CD4-positive, alpha-beta T cell (primary cell): ENCODE data around the gene CDC42BPG. TPM values are rescaled to one million over a fixed set of nuclear protein-coding genes. Genes with fewer than 3 reads are reported as not detected.

Source experiments
- ATAC-seq: fragments of 200-7000 bp; cut with Tn5 transposase; one replicate; pipeline ENCODE4 v1.10.0; 2022; ENCODE audit warnings: mild to moderate bottlenecking; ENCODE audit not compliant: poor library complexity
- CTCF ChIA-PET: fragments of 350-600 bp; sonication (Branson Sonifier 250); formaldehyde crosslinking; loops from one replicate; lab custom pipeline; 2021; ENCODE audit warnings: antibody characterized with exemption, inconsistent platforms; lab: Charles Lee
- POLR2A ChIA-PET: fragments of 350-600 bp; sonication (Branson Sonifier 250); formaldehyde crosslinking; loops from one replicate; lab custom pipeline; 2021; ENCODE audit warnings: antibody characterized with exemption, inconsistent platforms; lab: Charles Lee
- DNase-seq, 14 experiments: peaks; one replicate each; pipeline ENCODE4 v3.0.0-alpha.2; 2013 to 2020; ENCODE audit warnings: mixed read lengths in 2 of 14
- H3K27ac ChIP-seq, 2 donors: one replicate each; pipeline versions ENCODE4 v1.5.1 to v1.7.0; 2013; ENCODE audit warnings: low read length in 2 of 2, low read depth in 1 of 2, mild to moderate bottlenecking in 1 of 2
- H3K27me3 ChIP-seq, 2 experiments: 1 replicate in 1 of 2; 2 replicates in 1 of 2; pipeline versions ENCODE4 v1.6.1 to v1.7.0; 2013; ENCODE audit warnings: low read length in 2 of 2, control low read depth in 1 of 2, mild to moderate bottlenecking in 1 of 2, moderate library complexity in 1 of 2; ENCODE audit not compliant: insufficient read depth in 2 of 2, control insufficient read depth in 1 of 2
- H3K36me3 ChIP-seq: one replicate; pipeline ENCODE4 v1.6.1; 2013; ENCODE audit warnings: low read length, control low read depth; ENCODE audit not compliant: insufficient read depth
- H3K4me1 ChIP-seq: one replicate; pipeline ENCODE4 v1.6.1; 2013; ENCODE audit warnings: low read length, control low read depth; ENCODE audit not compliant: insufficient read depth
- H3K4me3 ChIP-seq: one replicate; pipeline ENCODE4 v1.5.1; 2013; ENCODE audit warnings: mild to moderate bottlenecking, low read length, moderate library complexity
- H3K9me3 ChIP-seq, 2 experiments: 1 replicate in 1 of 2; 2 replicates in 1 of 2; pipeline versions ENCODE4 v1.6.1 to v1.7.0; 2013; ENCODE audit warnings: low read length in 2 of 2, mild to moderate bottlenecking in 2 of 2, control low read depth in 1 of 2, moderate library complexity in 1 of 2; ENCODE audit not compliant: control insufficient read depth in 1 of 2, insufficient read depth in 1 of 2
- H3K27ac Mint-ChIP-seq: one replicate; pipeline ENCODE4 v1.8.0; 2020; ENCODE audit warnings: mixed read lengths
- H3K27me3 Mint-ChIP-seq: one replicate; pipeline ENCODE4 v1.8.0; 2021; ENCODE audit warnings: mixed read lengths
- H3K36me3 Mint-ChIP-seq: one replicate; pipeline ENCODE4 v1.8.0; 2021; ENCODE audit warnings: low read depth, mixed read lengths
- H3K4me1 Mint-ChIP-seq: one replicate; pipeline ENCODE4 v1.8.0; 2021; ENCODE audit warnings: low read depth, mixed read lengths
- H3K4me3 Mint-ChIP-seq: one replicate; pipeline ENCODE4 v1.8.0; 2020; ENCODE audit warnings: mild to moderate bottlenecking, mixed read lengths
- H3K9me3 Mint-ChIP-seq: one replicate; pipeline ENCODE4 v1.8.0; 2020; ENCODE audit warnings: mixed read lengths
- CTCF ChIP-seq: fragments of 200-600 bp; IDR thresholded peaks from one replicate; pipeline ENCODE4 v1.8.0; 2022; ENCODE audit warnings: antibody characterized with exemption, mild to moderate bottlenecking
- intact Hi-C, 2 experiments: fragments of 100-400 bp; cut with DNase I in 1 of 2; cut with micrococcal nuclease in 1 of 2; formaldehyde crosslinking; loops; one replicate each; pipeline versions ENCODE4 v1.15.1 to v1.9.0; 2023 to 2025; cut with DNase I, micrococcal nuclease
- total RNA-seq, 174 experiments: library from RNA in 2 of 174; stranded (reverse) in 2 of 174; gene quantifications; one replicate each; pipeline ENCODE4 v1.2.3 and lab custom pipeline; 2021 to 2026

The CDC42BPG gene
- total RNA-seq, 2 experiments from 2014 or later, result 6.9 to 9.7 TPM

GRCh38 chr11:64884019-64884418 is 39.6 kb upstream of the CDC42BPG start:
- peaks cover 52% of the 10 kb centered on the region for H3K4me1 Mint-ChIP-seq
- intact Hi-C loops, result no loop called here
- peaks cover 63% of the 10 kb centered on the region for H3K4me1 ChIP-seq
- ChIA-PET POLR2A (interaction anchor here (0.6 to 17.7 kb wide), 2 partner anchors 10 to 27 kb away, joined by 3 to 767 read pairs; partner anchors contain the start of gene CDC42BPG), CTCF (no interaction called here)
- TF ChIP-seq CTCF, result no peak
- DNase-seq (no peak), ATAC-seq (no peak)
- no peak overlapping the region for H3K4me3 Mint-ChIP-seq
- no peaks in the 10 kb centered on the region for H3K9me3 ChIP-seq
- no peak overlapping the region for H3K4me3 ChIP-seq
- no peaks in the 10 kb centered on the region for H3K27me3 ChIP-seq
- peaks cover 2% of the 10 kb centered on the region for H3K36me3 Mint-ChIP-seq
- H3K27me3 Mint-ChIP-seq, result no peaks in the 10 kb centered on the region
- no peaks in the 10 kb centered on the region for H3K9me3 Mint-ChIP-seq
- H3K36me3 ChIP-seq, result no peaks in the 10 kb centered on the region
- H3K27ac ChIP-seq, result peak overlapping the region in 1 of 2 donors; percentile 7
- H3K27ac Mint-ChIP-seq, result peak overlapping the region; percentile 32

GRCh38 chr11:64883575-64883974 is 39.1 kb upstream of the CDC42BPG start:
- no peaks in the 10 kb centered on the region for H3K27me3 ChIP-seq
- H3K27ac ChIP-seq, result peak overlapping the region in 1 of 2 donors; percentile 7
- peaks cover 62% of the 10 kb centered on the region for H3K4me1 ChIP-seq
- Mint-ChIP-seq H3K4me1 (peaks cover 56% of the 10 kb centered on the region), H3K36me3 (peaks cover 7% of the 10 kb centered on the region), H3K4me3 (no peak overlapping the region), H3K27me3 (no peaks in the 10 kb centered on the region), H3K9me3 (no peaks in the 10 kb centered on the region), H3K27ac (no peak overlapping the region)
- no peak for ATAC-seq
- no peak for DNase-seq
- no peak for TF ChIP-seq CTCF
- H3K9me3 ChIP-seq, result no peaks in the 10 kb centered on the region
- no peak overlapping the region for H3K4me3 ChIP-seq
- intact Hi-C loops, result no loop called here
- no peaks in the 10 kb centered on the region for H3K36me3 ChIP-seq
- ChIA-PET CTCF (no interaction called here), POLR2A (interaction anchor here (17.7 kb wide), 1 partner anchor 26 kb away, joined by 767 read pairs; the partner anchor contains the start of gene CDC42BPG)

GRCh38 chr11:64882243-64882642 is 37.8 kb upstream of the CDC42BPG start:
- Mint-ChIP-seq H3K4me3 (no peak overlapping the region), H3K4me1 (peaks cover 47% of the 10 kb centered on the region), H3K9me3 (no peaks in the 10 kb centered on the region), H3K27ac (no peak overlapping the region), H3K27me3 (no peaks in the 10 kb centered on the region), H3K36me3 (peaks cover 19% of the 10 kb centered on the region)
- no peak for TF ChIP-seq CTCF
- Histone ChIP-seq H3K27ac (no peak overlapping the region), H3K4me1 (peaks cover 53% of the 10 kb centered on the region), H3K9me3 (no peaks in the 10 kb centered on the region), H3K36me3 (no peaks in the 10 kb centered on the region), H3K4me3 (no peak overlapping the region), H3K27me3 (no peaks in the 10 kb centered on the region)
- DNase-seq (no peak), ATAC-seq (no peak)
- POLR2A ChIA-PET, result interaction anchor here (17.7 kb wide), 1 partner anchor 25 kb away, joined by 767 read pairs; the partner anchor contains the start of gene CDC42BPG
- intact Hi-C loops, result no loop called here
- CTCF ChIA-PET, result no interaction called here
